WI38 (cell line): ENCODE measurements around the gene RTL10.

Experiments used
- H3K4me3 ChIP-seq: 2 replicates; pipeline ENCODE4 v1.5.1; 2011; ENCODE audit warnings: low read depth, mild to moderate bottlenecking, control low read depth, low read length
- TF ChIP-seq, protein P1 (sequence below): IDR thresholded peaks from 2 replicates; pipeline ENCODE4 v1.5.1; 2012; ENCODE audit warnings: low read depth, mild to moderate bottlenecking, control low read depth, low read length

RTL10 gene

DNA sequence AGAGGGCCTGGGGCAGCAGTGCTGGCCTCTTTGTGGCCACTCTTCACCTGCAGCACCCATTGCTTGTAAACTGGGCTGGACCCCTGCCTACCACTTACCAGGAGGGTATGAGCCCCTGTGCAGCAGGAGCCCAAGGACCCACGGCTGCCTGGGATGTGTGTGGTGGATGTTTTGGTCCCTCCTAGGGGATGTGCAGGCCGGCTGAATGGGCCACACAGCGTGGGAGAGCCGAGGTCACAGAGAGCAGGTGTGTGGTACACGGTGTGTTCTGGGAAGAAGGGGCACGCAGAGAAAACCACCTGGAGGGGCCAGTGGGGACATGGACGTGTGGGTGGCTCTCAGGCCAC is 19.3 kb upstream of the RTL10 start:
- TF ChIP-seq, protein P1, sequence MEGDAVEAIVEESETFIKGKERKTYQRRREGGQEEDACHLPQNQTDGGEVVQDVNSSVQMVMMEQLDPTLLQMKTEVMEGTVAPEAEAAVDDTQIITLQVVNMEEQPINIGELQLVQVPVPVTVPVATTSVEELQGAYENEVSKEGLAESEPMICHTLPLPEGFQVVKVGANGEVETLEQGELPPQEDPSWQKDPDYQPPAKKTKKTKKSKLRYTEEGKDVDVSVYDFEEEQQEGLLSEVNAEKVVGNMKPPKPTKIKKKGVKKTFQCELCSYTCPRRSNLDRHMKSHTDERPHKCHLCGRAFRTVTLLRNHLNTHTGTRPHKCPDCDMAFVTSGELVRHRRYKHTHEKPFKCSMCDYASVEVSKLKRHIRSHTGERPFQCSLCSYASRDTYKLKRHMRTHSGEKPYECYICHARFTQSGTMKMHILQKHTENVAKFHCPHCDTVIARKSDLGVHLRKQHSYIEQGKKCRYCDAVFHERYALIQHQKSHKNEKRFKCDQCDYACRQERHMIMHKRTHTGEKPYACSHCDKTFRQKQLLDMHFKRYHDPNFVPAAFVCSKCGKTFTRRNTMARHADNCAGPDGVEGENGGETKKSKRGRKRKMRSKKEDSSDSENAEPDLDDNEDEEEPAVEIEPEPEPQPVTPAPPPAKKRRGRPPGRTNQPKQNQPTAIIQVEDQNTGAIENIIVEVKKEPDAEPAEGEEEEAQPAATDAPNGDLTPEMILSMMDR = no peak
- no peak overlapping the region for H3K4me3 ChIP-seq

DNA sequence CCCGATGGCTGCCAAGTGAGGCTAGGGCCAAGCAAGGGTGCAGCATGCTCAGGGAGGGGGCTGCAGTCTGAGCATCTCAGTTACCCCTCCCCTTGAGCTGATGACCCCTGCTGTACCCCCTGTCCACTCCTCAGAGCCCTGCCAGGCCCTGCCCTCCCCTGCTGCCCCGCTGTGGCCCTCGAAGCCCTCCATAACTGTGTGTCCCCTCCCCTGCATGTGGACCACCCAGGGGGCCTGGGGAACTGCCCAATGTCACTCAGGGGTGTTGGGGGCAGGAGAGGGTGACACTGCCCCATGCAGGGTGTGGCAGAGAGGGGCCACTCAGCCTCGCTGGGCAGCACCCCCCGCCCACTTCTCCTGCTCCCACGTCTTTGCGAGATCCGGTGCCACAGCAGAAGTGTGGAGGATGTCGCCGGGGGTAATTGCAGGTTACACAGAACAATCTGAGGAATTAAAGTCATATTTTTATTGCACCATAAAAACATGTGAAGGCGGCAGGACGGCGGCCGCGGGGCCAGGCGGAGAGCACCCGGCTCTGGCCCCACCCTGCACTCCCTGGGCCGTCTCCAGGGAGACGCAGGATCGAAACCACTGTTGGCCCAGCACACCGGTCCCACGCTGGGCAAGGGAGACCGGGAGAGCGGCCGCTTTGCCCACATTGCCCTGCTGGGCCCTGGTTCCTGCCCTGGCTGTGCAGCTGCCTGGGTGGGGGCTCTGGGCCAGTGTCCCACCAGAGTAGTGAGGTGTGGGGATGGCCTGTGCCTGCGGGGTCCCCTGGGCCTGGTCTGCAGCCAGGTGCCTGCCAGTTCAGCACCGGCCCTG is 18.7 kb upstream of the RTL10 start:
- TF ChIP-seq, protein P1 = no peak

DNA sequence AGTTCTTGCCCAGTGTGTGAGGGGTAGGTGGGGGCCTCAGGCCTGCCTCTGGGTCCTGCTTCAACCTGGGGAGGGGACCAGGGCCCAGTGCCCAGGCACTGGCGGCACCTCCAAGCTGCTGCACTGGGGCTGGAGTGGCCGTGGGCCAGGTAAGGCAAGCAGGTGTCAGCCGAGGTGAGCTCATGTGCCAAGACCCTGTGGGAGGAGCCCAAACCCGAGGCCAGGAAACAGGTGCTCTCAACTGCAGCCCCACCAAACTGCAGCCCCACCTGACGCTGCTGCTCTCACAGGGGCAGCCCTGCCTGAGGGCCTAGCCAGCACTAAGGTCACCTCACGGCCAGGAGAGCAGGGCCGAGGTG is 18.1 kb upstream of the RTL10 start:
- TF ChIP-seq, protein P1 = no peak
- H3K4me3 ChIP-seq = no peak overlapping the region

More for the DNA sequence above, 18.7 kb upstream of the RTL10 start:
- no peak overlapping the region for H3K4me3 ChIP-seq

DNA sequence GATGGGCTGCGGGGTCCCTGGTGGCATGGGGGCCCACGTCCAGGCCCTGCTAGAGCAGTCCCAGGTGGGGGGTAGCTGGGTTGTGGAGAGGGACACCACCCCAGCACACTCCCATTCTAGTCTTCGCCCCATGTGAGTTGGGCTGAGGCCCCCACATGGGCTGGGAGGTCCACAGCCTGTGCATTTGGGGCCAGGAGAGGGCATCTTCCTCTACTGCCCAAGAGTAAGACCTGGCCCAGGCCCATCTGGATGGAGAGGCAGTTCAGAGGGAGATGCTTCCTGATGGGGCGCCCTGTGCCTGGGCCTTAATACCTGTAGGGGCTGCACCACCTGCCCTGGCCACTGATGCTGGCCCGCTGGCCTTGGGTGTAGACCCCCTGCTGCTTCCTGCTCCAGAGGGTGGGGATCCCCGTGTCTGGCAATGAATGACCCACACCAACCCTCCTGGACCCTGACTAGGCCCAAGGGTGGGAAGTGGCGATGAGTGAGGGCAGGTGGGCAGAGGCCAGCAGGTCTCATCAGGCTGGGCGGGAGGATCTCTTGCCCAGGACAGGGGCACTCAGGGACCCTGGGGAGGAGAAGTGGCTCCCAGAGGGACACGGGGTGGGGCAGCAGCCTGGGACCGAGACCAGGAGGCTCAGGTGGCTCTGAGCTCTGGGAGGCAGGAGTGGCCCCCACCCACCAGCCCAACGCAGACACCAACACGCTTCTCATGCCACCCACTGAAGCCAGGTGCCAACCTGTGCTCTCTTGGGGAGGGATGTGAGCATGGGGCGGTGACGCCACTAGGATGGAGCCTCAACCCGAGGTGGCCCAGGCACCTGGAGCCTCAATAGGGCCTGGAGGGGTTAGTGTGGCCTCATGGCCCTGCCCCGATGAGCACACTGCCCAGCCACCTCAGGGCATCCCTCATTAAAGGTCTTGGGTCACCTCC is 17.4 kb upstream of the RTL10 start:
- H3K4me3 ChIP-seq = no peak overlapping the region
- TF ChIP-seq, protein P1 = no peak

DNA sequence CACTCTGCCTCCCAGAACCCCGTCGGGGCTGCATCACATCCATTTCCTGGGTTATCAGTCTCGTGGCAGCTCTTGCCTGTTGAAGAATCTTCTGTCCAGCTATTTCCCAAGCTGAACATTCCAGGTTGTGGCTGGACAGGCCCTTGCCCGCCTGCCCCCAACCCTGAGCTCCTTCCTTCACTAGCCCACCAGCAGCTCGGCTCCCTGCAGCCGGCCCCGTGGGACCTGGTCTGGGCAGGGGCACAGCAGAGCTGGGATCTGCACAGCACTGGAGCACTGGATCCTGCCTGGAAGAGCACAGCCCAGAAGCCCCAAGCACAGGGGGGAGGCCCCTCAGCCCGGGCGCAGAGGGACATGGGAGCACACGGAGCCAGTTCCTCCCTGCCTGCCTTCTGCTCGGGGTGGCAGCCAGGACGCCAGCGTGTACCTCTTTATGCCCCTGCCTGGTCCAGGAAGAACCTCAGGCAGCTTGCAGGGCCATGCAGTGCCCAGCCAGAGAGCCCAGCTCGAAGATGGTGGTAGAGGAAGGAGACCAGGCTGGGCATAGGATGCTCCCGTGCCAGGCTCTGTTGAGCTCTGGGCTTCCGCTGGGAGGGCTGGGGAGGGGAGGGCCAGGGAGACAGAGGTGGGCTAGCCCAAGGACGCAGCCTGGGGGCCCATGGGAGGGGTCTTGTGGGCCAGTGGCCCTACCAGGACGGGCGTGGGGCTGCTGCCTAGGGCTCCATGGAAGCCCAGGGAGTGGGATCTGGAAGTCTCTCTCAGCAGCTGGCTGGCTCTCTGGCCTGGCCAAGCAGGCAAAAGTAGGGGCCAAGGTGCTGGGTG is 16.6 kb upstream of the RTL10 start:
- no peak overlapping the region for H3K4me3 ChIP-seq
- TF ChIP-seq, protein P1 = no peak

DNA sequence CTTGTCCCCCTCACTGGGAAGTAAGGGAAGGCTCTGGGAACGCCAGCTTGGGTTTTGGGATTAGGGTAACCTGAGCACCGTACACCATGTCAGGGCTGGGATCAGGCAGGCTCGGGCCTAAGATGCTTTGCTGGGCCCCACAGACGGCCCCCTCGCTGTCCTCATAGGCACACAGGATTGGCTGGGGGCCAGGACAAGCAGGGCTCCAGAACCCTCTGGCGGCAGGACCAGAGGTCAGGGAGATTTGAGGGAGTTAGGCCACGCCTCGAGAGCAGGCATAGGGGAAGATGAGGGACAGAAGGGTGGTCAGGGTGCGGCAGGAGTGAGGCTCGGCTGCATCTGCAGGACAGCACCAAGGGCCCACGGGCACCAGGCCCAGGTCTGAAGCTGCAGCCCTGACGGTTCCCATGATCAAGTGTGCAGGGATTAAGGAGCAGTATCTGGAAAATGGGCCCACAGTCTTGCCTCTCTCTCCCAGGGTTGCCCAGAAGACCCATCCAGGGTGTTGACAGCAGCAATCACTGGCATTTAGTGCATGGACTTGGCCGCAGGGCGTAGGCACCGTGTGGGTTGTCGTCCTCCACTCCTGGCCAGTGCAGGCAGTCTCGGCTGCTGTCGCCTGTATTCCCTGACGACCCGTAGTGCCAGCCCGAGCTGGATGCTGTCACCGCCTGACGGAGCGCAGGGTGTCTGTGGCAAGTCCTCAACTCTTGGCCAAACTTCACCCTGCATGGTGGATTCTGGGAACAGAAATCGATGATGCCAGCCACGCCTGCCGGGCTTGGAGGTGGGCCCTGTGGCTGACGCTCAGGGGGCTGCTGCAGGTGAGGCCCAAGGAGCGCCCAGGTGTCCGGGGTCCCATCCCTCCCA is 15.7 kb upstream of the RTL10 start:
- no peak overlapping the region for H3K4me3 ChIP-seq
- TF ChIP-seq, protein P1 = no peak
